ENCODE measurements around the gene CRIP2. TPM values are rescaled to one million over a fixed set of nuclear protein-coding genes. Genes with fewer than 3 reads are reported as not detected.

CRIP2 gene
- total and polyA plus RNA-seq, 2 donors (not counting 3 experiments of a cell fraction or from before 2014, with no cell fraction given) = 322 to 954 TPM

DNA sequence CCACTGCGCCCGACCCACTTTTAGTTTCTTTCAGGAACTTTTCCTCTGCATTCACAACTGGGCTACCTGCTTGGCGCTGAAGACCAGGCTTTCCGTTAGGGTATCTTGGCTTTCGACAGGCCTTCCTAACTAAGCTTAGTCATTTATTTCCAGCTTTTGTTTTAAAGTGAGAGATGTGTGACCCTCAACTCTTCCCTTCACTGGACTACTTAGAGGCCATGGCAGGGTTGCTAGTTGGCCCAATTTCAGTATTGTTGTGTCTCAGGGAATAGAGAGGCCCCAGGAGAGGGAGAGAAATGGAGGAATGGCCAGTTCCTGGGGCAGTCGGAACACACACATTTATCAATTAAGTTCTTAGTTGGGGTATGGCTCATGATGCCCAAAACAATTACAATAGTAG lies 44.6 kb upstream of the CRIP2 start:
- POLR2A ChIA-PET = interaction anchor here (0.6 to 0.9 kb wide), 3 partner anchors 45 to 160 kb away, joined by 3 to 4 read pairs (median 3); no protein-coding TSS in a partner anchor
- Histone ChIP-seq H3K9ac (replicated peaks; ENCODE audit: extremely low read depth, insufficient read depth, low read length) (peak overlapping the region; percentile 7), H2AFZ (ENCODE audit: low read depth, low read length) (no peak overlapping the region), H3K36me3 (ENCODE audit: control insufficient read depth in 2 of 2, extremely low read depth in 1 of 2, insufficient read depth in 2 of 2, low read length in 2 of 2) (peaks cover 2 to 8% of the 10 kb centered on the region in 2 experiments), H3K79me2 (ENCODE audit: control insufficient read depth, insufficient read depth, low read length) (peaks cover 80% of the 10 kb centered on the region), H3K27me3 (ENCODE audit: control insufficient read depth in 2 of 2, insufficient read depth in 2 of 2, low read length in 2 of 2) (no peaks in the 10 kb centered on the region), H3K4me1 (ENCODE audit: control insufficient read depth, extremely low read depth, insufficient read depth, low read length) (peaks cover 29% of the 10 kb centered on the region), H4K20me1 (replicated peaks; ENCODE audit: control insufficient read depth, extremely low read depth, insufficient read depth, low read length) (peaks cover 2% of the 10 kb centered on the region), H3K9me3 (replicated peaks; ENCODE audit: control insufficient read depth, insufficient read depth, low read length) (no peaks in the 10 kb centered on the region), H3K4me3 (replicated peaks in 1 of 3; ENCODE audit: insufficient read depth in 1 of 3, low read depth in 1 of 3, low read length in 3 of 3) (no peak overlapping the region), H3K27ac (ENCODE audit: insufficient read depth, low read depth, low read length) (peak overlapping the region; percentile 86), H3K4me2 (ENCODE audit: insufficient read depth, low read length) (peak overlapping the region; percentile 44), H3K9me1 (replicated peaks; ENCODE audit: control insufficient read depth, extremely low read depth, insufficient read depth, low read length) (no peaks in the 10 kb centered on the region)
- FAIRE-seq = peak; percentile 98
- DNase-seq (ENCODE audit: low read depth, low spot score) = peak; percentile 93
- no TSS peak for BruUV-seq (replicated peaks)
- CTCF ChIA-PET = interaction anchor here (1.0 to 4.7 kb wide), 8 partner anchors 12 to 60 kb away, joined by 3 to 23 read pairs (median 8); no protein-coding TSS in a partner anchor
- intact Hi-C loops (cut with micrococcal nuclease) (loop anchor here (1.0 to 5.0 kb wide), 6 partner anchors 9 to 61 kb away; partner anchors contain the start of genes CRIP2, TEDC1 and TEX22), dilution Hi-C loops (cut with MboI; ENCODE audit: extremely low pct_ligation_motif_present, low sequenced_read_pairs) (no loop called here)
- peak; percentile 25 for TF ChIP-seq FOS (IDR thresholded peaks at IDR 0.05; ENCODE audit: borderline replicate concordance, insufficient read depth, low read length)
- TF ChIP-seq JUN (IDR thresholded peaks at IDR 0.05; ENCODE audit: borderline replicate concordance, insufficient read depth, insufficient read length, low read depth) = no peak

- peak overlapping the region; percentile 86 for H3K27ac ChIP-seq (ENCODE audit: insufficient read depth, low read depth, low read length)
- peaks cover 2 to 8% of the 10 kb centered on the region in 2 experiments for H3K36me3 ChIP-seq (ENCODE audit: control insufficient read depth in 2 of 2, extremely low read depth in 1 of 2, insufficient read depth in 2 of 2, low read length in 2 of 2)
- H3K4me3 ChIP-seq (replicated peaks in 1 of 3; ENCODE audit: insufficient read depth in 1 of 3, low read depth in 1 of 3, low read length in 3 of 3) = no peak overlapping the region
- TF ChIP-seq POLR2AphosphoS5 (IDR thresholded peaks at IDR 0.05; ENCODE audit: insufficient read depth, low read depth, low read length) (peak; percentile 35), GATA2 (IDR thresholded peaks at IDR 0.05; ENCODE audit: insufficient read depth, insufficient read length, low read depth, low read length) (no peak), MYC (IDR thresholded peaks at IDR 0.05; ENCODE audit: low read depth, low read length) (no peak), EZH2 (IDR thresholded peaks at IDR 0.05; ENCODE audit: borderline replicate concordance, low read depth, low read length, severe bottlenecking) (no peak), POLR2A (IDR thresholded peaks at IDR 0.05; ENCODE audit: low read depth, low read length) (peak; percentile 20), FOS (IDR thresholded peaks at IDR 0.05; ENCODE audit: borderline replicate concordance, insufficient read depth, low read length) (peak; percentile 77), JUN (IDR thresholded peaks at IDR 0.05; ENCODE audit: borderline replicate concordance, insufficient read depth, insufficient read length, low read depth) (peak; percentile 89)
- TF ChIP-seq, protein P1, sequence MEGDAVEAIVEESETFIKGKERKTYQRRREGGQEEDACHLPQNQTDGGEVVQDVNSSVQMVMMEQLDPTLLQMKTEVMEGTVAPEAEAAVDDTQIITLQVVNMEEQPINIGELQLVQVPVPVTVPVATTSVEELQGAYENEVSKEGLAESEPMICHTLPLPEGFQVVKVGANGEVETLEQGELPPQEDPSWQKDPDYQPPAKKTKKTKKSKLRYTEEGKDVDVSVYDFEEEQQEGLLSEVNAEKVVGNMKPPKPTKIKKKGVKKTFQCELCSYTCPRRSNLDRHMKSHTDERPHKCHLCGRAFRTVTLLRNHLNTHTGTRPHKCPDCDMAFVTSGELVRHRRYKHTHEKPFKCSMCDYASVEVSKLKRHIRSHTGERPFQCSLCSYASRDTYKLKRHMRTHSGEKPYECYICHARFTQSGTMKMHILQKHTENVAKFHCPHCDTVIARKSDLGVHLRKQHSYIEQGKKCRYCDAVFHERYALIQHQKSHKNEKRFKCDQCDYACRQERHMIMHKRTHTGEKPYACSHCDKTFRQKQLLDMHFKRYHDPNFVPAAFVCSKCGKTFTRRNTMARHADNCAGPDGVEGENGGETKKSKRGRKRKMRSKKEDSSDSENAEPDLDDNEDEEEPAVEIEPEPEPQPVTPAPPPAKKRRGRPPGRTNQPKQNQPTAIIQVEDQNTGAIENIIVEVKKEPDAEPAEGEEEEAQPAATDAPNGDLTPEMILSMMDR (IDR thresholded peaks at IDR 0.05; ENCODE audit: extremely low read depth in 1 of 2, insufficient read depth in 1 of 2, low read depth in 1 of 2, low read length in 2 of 2) = no peak
- TF ChIP-seq, protein P2, sequence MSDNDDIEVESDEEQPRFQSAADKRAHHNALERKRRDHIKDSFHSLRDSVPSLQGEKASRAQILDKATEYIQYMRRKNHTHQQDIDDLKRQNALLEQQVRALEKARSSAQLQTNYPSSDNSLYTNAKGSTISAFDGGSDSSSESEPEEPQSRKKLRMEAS (IDR thresholded peaks at IDR 0.05; ENCODE audit: insufficient read depth, insufficient read length) = no peak
- no peaks in the 10 kb centered on the region for H3K27me3 ChIP-seq (ENCODE audit: control insufficient read depth in 2 of 2, insufficient read depth in 2 of 2, low read length in 2 of 2)
- CTCF ChIA-PET = interaction anchor here (1.0 to 4.7 kb wide), 8 partner anchors 11 to 61 kb away, joined by 3 to 23 read pairs (median 8); no protein-coding TSS in a partner anchor
- POLR2A ChIA-PET = interaction anchor here (0.6 to 0.9 kb wide), 3 partner anchors 45 to 160 kb away, joined by 3 to 4 read pairs (median 3); no protein-coding TSS in a partner anchor
- peaks cover 80% of the 10 kb centered on the region for H3K79me2 ChIP-seq (ENCODE audit: control insufficient read depth, insufficient read depth, low read length)
- peak overlapping the region; percentile 44 for H3K4me2 ChIP-seq (ENCODE audit: insufficient read depth, low read length)
- H2AFZ ChIP-seq (ENCODE audit: low read depth, low read length) = no peak overlapping the region
- no peaks in the 10 kb centered on the region for H3K9me1 ChIP-seq (replicated peaks; ENCODE audit: control insufficient read depth, extremely low read depth, insufficient read depth, low read length)
- peaks cover 35% of the 10 kb centered on the region for H3K4me1 ChIP-seq (ENCODE audit: control insufficient read depth, extremely low read depth, insufficient read depth, low read length)
- BruUV-seq (replicated peaks) = no TSS peak
- dilution Hi-C loops (cut with MboI; ENCODE audit: extremely low pct_ligation_motif_present, low sequenced_read_pairs) = no loop called here
- DNase-seq (ENCODE audit: low read depth, low spot score) (peak; percentile 90), FAIRE-seq (no peak)
- peak overlapping the region; percentile 7 for H3K9ac ChIP-seq (replicated peaks; ENCODE audit: extremely low read depth, insufficient read depth, low read length)
- peaks cover 2% of the 10 kb centered on the region for H4K20me1 ChIP-seq (replicated peaks; ENCODE audit: control insufficient read depth, extremely low read depth, insufficient read depth, low read length)
- intact Hi-C loops (cut with micrococcal nuclease) = loop anchor here (1.0 to 5.0 kb wide), 6 partner anchors 9 to 61 kb away; partner anchors contain the start of genes CRIP2, TEDC1 and TEX22
- no peaks in the 10 kb centered on the region for H3K9me3 ChIP-seq (replicated peaks; ENCODE audit: control insufficient read depth, insufficient read depth, low read length)
These were observed 44.1 kb upstream of the CRIP2 start for GRCh38 chr14:105430565-105430964.

Data from endothelial cell of umbilical vein (primary cell).